HCT116 (cell line): Measurements from ENCODE around the gene EVC. TPM values are rescaled to one million over a fixed set of nuclear protein-coding genes. Genes with fewer than 3 reads are reported as not detected.

Experiments used
- ATAC-seq: fragments of 200-7000 bp; cut with Tn5 transposase; 2 replicates; pipeline ENCODE4 v1.9.1; 2020; ENCODE audit warnings: mild to moderate bottlenecking, moderate library complexity
- BruUV-seq: library from RNA; stranded (reverse); fragments of 400-500 nt; replicated peaks from 2 replicates; lab custom pipeline; 2021; lab: Mats Ljungman, UMichigan
- CTCF ChIA-PET: fragments of 300-600 bp; sonication (Branson Sonifier 250); formaldehyde crosslinking; loops from one replicate; lab custom pipeline; 2021; ENCODE audit warnings: antibody characterized with exemption; lab: Charles Lee
- POLR2A ChIA-PET: fragments of 300-600, 350-600 bp; sonication (Branson Sonifier 250); formaldehyde crosslinking; loops from one replicate; lab custom pipeline; 2021; ENCODE audit warnings: antibody characterized with exemption; lab: Charles Lee
- RAD21 ChIA-PET, 2 experiments: fragments of 300-600 bp; sonication (Branson Sonifier 250); formaldehyde crosslinking; loops; one replicate each; lab custom pipeline; 2023; ENCODE audit warnings: low total read pairs in 2 of 2; ENCODE audit not compliant: uncharacterized antibody in 2 of 2, unreplicated experiment in 2 of 2, low non-redundant PET in 1 of 2; lab: Charles Lee
- DNase-seq: peaks from one replicate; pipeline ENCODE4 v3.0.0-alpha.2; 2010; ENCODE audit warnings: low read depth, low spot score
- H2AFZ ChIP-seq: fragments of 200-600 bp; shearing (Covaris generic), sonication (generic); 2 replicates; pipeline ENCODE4 v1.6.1; 2017; ENCODE audit warnings: low read depth, mixed run types, mixed read lengths, antibody characterized with exemption, low read length; ENCODE audit not compliant: poor library complexity, severe bottlenecking
- H3K27ac ChIP-seq: 2 replicates; pipeline ENCODE4 v1.5.1; 2012; ENCODE audit warnings: low read depth, low read length
- H3K27me3 ChIP-seq: fragments of 200-600 bp; sonication (generic); 2 replicates; pipeline ENCODE4 v1.6.1; 2016; ENCODE audit warnings: mixed run types, low read length, mixed read lengths; ENCODE audit not compliant: insufficient read depth
- H3K36me3 ChIP-seq, 2 experiments: fragments of 200-500 bp in 1 of 2; fragments of 200-600 bp in 1 of 2; sonication (Bioruptor generic) in 1 of 2; sonication (generic) in 1 of 2; 2 replicates each; pipeline versions ENCODE4 v1.5.1 to v1.6.1; 2014 to 2016; ENCODE audit warnings: low read length in 2 of 2, inconsistent platforms in 1 of 2, mixed read lengths in 1 of 2, mixed run types in 1 of 2; ENCODE audit not compliant: insufficient read depth in 2 of 2, control insufficient read depth in 1 of 2
- H3K4me1 ChIP-seq, 2 experiments: fragments of 200-600 bp in 1 of 2; sonication (generic) in 1 of 2; 2 replicates each; pipeline versions ENCODE4 v1.5.1 to v1.6.1; 2012 to 2017; ENCODE audit warnings: low read length in 2 of 2, inconsistent platforms in 1 of 2, mild to moderate bottlenecking in 1 of 2, mixed read lengths in 1 of 2, mixed run types in 1 of 2, moderate library complexity in 1 of 2; ENCODE audit not compliant: insufficient read depth in 2 of 2, control insufficient read depth in 1 of 2
- H3K4me2 ChIP-seq: fragments of 200-600 bp; sonication (generic); 2 replicates; pipeline ENCODE4 v1.6.1; 2017; ENCODE audit warnings: mixed run types, low read length, mixed read lengths
- H3K4me3 ChIP-seq, 2 experiments: fragments of 200-600 bp in 1 of 2; sonication (generic) in 1 of 2; replicated peaks in 1 of 2; 2 replicates each; pipeline ENCODE4 v1.5.1; 2011 to 2016; ENCODE audit warnings: low read length in 2 of 2, control low read depth in 1 of 2, low read depth in 1 of 2, mild to moderate bottlenecking in 1 of 2, mixed read lengths in 1 of 2, mixed run types in 1 of 2
- H3K79me2 ChIP-seq: fragments of 200-600 bp; sonication (generic); 2 replicates; pipeline ENCODE4 v1.6.1; 2017; ENCODE audit warnings: mild to moderate bottlenecking, mixed run types, low read length, moderate library complexity, mixed read lengths; ENCODE audit not compliant: insufficient read depth
- H3K9ac ChIP-seq: fragments of 200-600 bp; sonication (generic); 2 replicates; pipeline ENCODE4 v1.6.1; 2016; ENCODE audit warnings: low read length, mixed read lengths
- H3K9me2 ChIP-seq: fragments of 200-600 bp; sonication (generic), shearing (Covaris generic); 2 replicates; pipeline ENCODE4 v1.6.1; 2017; ENCODE audit warnings: mixed run types, mild to moderate bottlenecking, moderate library complexity; ENCODE audit not compliant: insufficient read depth
- H3K9me3 ChIP-seq, 2 experiments: fragments of 200-500 bp in 1 of 2; fragments of 200-600 bp in 1 of 2; sonication (Bioruptor generic) in 1 of 2; sonication (generic) in 1 of 2; 2 replicates each; pipeline ENCODE4 v1.6.1; 2014 to 2017; ENCODE audit warnings: low read length in 2 of 2, mixed read lengths in 2 of 2, inconsistent platforms in 1 of 2, low read depth in 1 of 2, mild to moderate bottlenecking in 1 of 2, mixed run types in 1 of 2, moderate library complexity in 1 of 2; ENCODE audit not compliant: control insufficient read depth in 1 of 2, insufficient read depth in 1 of 2
- H4K20me1 ChIP-seq: fragments of 200-600 bp; sonication (generic), shearing (Covaris generic); 2 replicates; pipeline ENCODE4 v1.6.1; 2017; ENCODE audit warnings: mixed run types, mild to moderate bottlenecking, moderate library complexity; ENCODE audit not compliant: insufficient read depth
- CBX3 ChIP-seq: IDR thresholded peaks from 2 replicates; pipeline ENCODE4 v1.6.1; 2012; ENCODE audit warnings: low read depth
- CEBPB ChIP-seq: IDR thresholded peaks from 2 replicates; pipeline ENCODE4 v1.6.1; 2012; ENCODE audit warnings: low read depth
- ELF1 ChIP-seq: IDR thresholded peaks from 2 replicates; pipeline ENCODE4 v1.6.1; 2012; ENCODE audit warnings: low read depth, borderline replicate concordance
- JUND ChIP-seq: IDR thresholded peaks from 2 replicates; pipeline ENCODE4 v1.6.1; 2012
- YY1 ChIP-seq: IDR thresholded peaks from 2 replicates; pipeline ENCODE4 v1.6.1; 2011; ENCODE audit warnings: low read length, low read depth, moderate library complexity, mild to moderate bottlenecking; ENCODE audit not compliant: insufficient replicate concordance; ENCODE audit errors: extremely low read depth
- ZNF274 ChIP-seq: fragments of 200-500 bp; sonication (Bioruptor generic); IDR thresholded peaks from 2 replicates; pipeline ENCODE4 v1.6.1; 2014; ENCODE audit warnings: mild to moderate bottlenecking, low read depth, low read length, inconsistent platforms
- intact Hi-C: fragments of 100-400 bp; cut with micrococcal nuclease; formaldehyde crosslinking; loops from 2 replicates; pipeline ENCODE4 v1.10.0; 2022
- total RNA-seq: library from RNA; stranded (reverse); gene quantifications from one replicate; pipeline ENCODE4 v1.2.1, GENCODE V29; 2021; ENCODE audit not compliant: unreplicated experiment
- TF ChIP-seq, protein P1 (sequence below): IDR thresholded peaks from 2 replicates; pipeline ENCODE4 v1.6.1; 2012; ENCODE audit warnings: low read depth

The EVC gene
- total RNA-seq, 1 experiment from 2014 or later, result 0.15 TPM

GRCh38 chr4:5827108-5828004 is 116.4 kb downstream of the EVC start:
- RAD21 ChIA-PET, result no interaction called here
- no peaks in the 10 kb centered on the region for H3K9me3 ChIP-seq
- no peak overlapping the region for H3K4me2 ChIP-seq
- H3K27ac ChIP-seq, result no peak overlapping the region
- H3K9ac ChIP-seq, result no peak overlapping the region
- no peaks in the 10 kb centered on the region for H3K9me2 ChIP-seq
- H3K4me1 ChIP-seq, result no peaks in the 10 kb centered on the region
- intact Hi-C loops, result no loop called here
- no peak for TF ChIP-seq ELF1
- TF ChIP-seq JUND, result no peak
- no peak for TF ChIP-seq CEBPB
- no peak for TF ChIP-seq CBX3
- TF ChIP-seq ZNF274, result no peak
- no peak for TF ChIP-seq YY1
- TF ChIP-seq, protein P1, sequence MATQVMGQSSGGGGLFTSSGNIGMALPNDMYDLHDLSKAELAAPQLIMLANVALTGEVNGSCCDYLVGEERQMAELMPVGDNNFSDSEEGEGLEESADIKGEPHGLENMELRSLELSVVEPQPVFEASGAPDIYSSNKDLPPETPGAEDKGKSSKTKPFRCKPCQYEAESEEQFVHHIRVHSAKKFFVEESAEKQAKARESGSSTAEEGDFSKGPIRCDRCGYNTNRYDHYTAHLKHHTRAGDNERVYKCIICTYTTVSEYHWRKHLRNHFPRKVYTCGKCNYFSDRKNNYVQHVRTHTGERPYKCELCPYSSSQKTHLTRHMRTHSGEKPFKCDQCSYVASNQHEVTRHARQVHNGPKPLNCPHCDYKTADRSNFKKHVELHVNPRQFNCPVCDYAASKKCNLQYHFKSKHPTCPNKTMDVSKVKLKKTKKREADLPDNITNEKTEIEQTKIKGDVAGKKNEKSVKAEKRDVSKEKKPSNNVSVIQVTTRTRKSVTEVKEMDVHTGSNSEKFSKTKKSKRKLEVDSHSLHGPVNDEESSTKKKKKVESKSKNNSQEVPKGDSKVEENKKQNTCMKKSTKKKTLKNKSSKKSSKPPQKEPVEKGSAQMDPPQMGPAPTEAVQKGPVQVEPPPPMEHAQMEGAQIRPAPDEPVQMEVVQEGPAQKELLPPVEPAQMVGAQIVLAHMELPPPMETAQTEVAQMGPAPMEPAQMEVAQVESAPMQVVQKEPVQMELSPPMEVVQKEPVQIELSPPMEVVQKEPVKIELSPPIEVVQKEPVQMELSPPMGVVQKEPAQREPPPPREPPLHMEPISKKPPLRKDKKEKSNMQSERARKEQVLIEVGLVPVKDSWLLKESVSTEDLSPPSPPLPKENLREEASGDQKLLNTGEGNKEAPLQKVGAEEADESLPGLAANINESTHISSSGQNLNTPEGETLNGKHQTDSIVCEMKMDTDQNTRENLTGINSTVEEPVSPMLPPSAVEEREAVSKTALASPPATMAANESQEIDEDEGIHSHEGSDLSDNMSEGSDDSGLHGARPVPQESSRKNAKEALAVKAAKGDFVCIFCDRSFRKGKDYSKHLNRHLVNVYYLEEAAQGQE, result no peak
- TF ChIP-seq, all 23 proteins: peak for 0
- no peak overlapping the region for H3K4me3 ChIP-seq
- no peak overlapping the region for H2AFZ ChIP-seq
- ChIA-PET POLR2A (no interaction called here), CTCF (no interaction called here)
- no TSS peak for BruUV-seq
- H3K36me3 ChIP-seq, result no peaks in the 10 kb centered on the region
- ATAC-seq (no peak), DNase-seq (no peak)
- H4K20me1 ChIP-seq, result no peaks in the 10 kb centered on the region
- peaks cover 34% of the 10 kb centered on the region for H3K27me3 ChIP-seq
- H3K79me2 ChIP-seq, result no peaks in the 10 kb centered on the region
